GM19035 (cell line): ENCODE data around the gene HOXB8.

ENCODE experiments used
- ATAC-seq: cut with Tn5 transposase; IDR thresholded peaks from one replicate; pipeline ENCODE4 v1.9.1; 2021; ENCODE audit not compliant: unreplicated experiment

The HOXB8 gene

GRCh38 chr17:48624544-48625494 lies 9.7 kb upstream of the HOXB8 start:
- ATAC-seq, result no peak

GRCh38 chr17:48624118-48624517 lies 9.0 kb upstream of the HOXB8 start:
- no peak for ATAC-seq

GRCh38 chr17:48623583-48623982 lies 8.5 kb upstream of the HOXB8 start:
- ATAC-seq, result no peak

- ATAC-seq, result no peak
Measured at GRCh38 chr17:48622857-48623256, 7.8 kb upstream of the HOXB8 start.

- no peak for ATAC-seq
Measured at GRCh38 chr17:48621410-48622392, 6.6 kb upstream of the HOXB8 start.

- no peak for ATAC-seq
Measured at GRCh38 chr17:48620461-48621139, 5.5 kb upstream of the HOXB8 start.

GRCh38 chr17:48619826-48620449 lies 4.8 kb upstream of the HOXB8 start:
- ATAC-seq, result no peak

- ATAC-seq, result no peak
Measured at GRCh38 chr17:48618256-48618896, 3.3 kb upstream of the HOXB8 start.

- no peak for ATAC-seq
Measured at GRCh38 chr17:48617471-48618255, 2.6 kb upstream of the HOXB8 start.

GRCh38 chr17:48616717-48617470 lies 1.8 kb upstream of the HOXB8 start:
- ATAC-seq, result no peak

- no peak for ATAC-seq
Measured at GRCh38 chr17:48615963-48616716, 1.0 kb upstream of the HOXB8 start.

- ATAC-seq, result no peak
Measured at GRCh38 chr17:48613862-48614694, 1.0 kb downstream of the HOXB8 start.

GRCh38 chr17:48612854-48613691 lies 2.0 kb downstream of the HOXB8 start:
- ATAC-seq, result no peak

GRCh38 chr17:48612456-48612853 lies 2.6 kb downstream of the HOXB8 start:
- no peak for ATAC-seq

GRCh38 chr17:48611681-48612455 lies 3.2 kb downstream of the HOXB8 start:
- no peak for ATAC-seq
